ENCODE measurements around the gene ABHD2.

ABHD2 gene

GRCh38 chr15:89087161-89087829 is 961 bp upstream of the ABHD2 start:
- H4K91ac ChIP-seq (ENCODE audit: low read depth, low read length) = peak overlapping the region; percentile 63
- peak overlapping the region; percentile 42 for H2AFZ ChIP-seq (ENCODE audit: insufficient read depth, low read length, poor library complexity)
- H2BK120ac ChIP-seq (ENCODE audit: insufficient read depth, low read length, poor library complexity) = peak overlapping the region; percentile 61
- H2AK5ac ChIP-seq (ENCODE audit: low read length) = peak overlapping the region; percentile 14
- peaks cover 10 to 11% of the 10 kb centered on the region in 2 experiments for H3K4me1 ChIP-seq (ENCODE audit: control insufficient read depth in 1 of 2, insufficient read depth in 2 of 2, low read length in 2 of 2)
- H3K14ac ChIP-seq (ENCODE audit: low read length) = peak overlapping the region; percentile 36
- H3K18ac ChIP-seq (ENCODE audit: low read length) = peak overlapping the region; percentile 23
- peaks cover 5% of the 10 kb centered on the region for H3K79me2 ChIP-seq (ENCODE audit: control insufficient read depth, insufficient read depth, low read length, poor library complexity)
- H3K4ac ChIP-seq (ENCODE audit: low read depth, low read length) = no peak overlapping the region
- peaks cover 9% of the 10 kb centered on the region for H3K79me1 ChIP-seq (ENCODE audit: low read length)
- H3K27ac ChIP-seq (ENCODE audit: low read depth, low read length) = peak overlapping the region; percentile 91
- peak overlapping the region; percentile 66 for H3K4me2 ChIP-seq (ENCODE audit: low read length)
- no peaks in the 10 kb centered on the region for H3K9me3 ChIP-seq (ENCODE audit: insufficient read depth, low read depth, low read length)
- no peak overlapping the region for H3K23ac ChIP-seq (ENCODE audit: low read length)
- H3K27me3 ChIP-seq (ENCODE audit: insufficient read depth, low read length) = no peaks in the 10 kb centered on the region
- no peak overlapping the region for H3K9ac ChIP-seq (ENCODE audit: low read length)
- H3K36me3 ChIP-seq (ENCODE audit: control insufficient read depth in 1 of 2, insufficient read depth in 2 of 2, low read length in 2 of 2) = no peaks in the 10 kb centered on the region
- peak overlapping the region; percentile 30 for H3K4me3 ChIP-seq (ENCODE audit: low read depth, low read length)
- no CpG with 5 or more reads among the region's 13 CpGs for WGBS (ENCODE audit: extremely low coverage, insufficient coverage, insufficient read length)
- peak overlapping the region; percentile 74 for H2BK5ac ChIP-seq (ENCODE audit: low read depth, low read length, poor library complexity)
- peak in 1 of 2 donors; percentile 16 for DNase-seq
- peak overlapping the region; percentile 23 for H2BK12ac ChIP-seq (ENCODE audit: low read length)
- peak overlapping the region; percentile 59 for H4K12ac ChIP-seq (ENCODE audit: low read depth, low read length)
- peak overlapping the region; percentile 82 for H4K8ac ChIP-seq (ENCODE audit: low read depth, low read length)

GRCh38 chr15:89088605-89089315 is 504 bp downstream of the ABHD2 start:
- H3K27me3 ChIP-seq (ENCODE audit: insufficient read depth, low read length) = no peaks in the 10 kb centered on the region
- WGBS (ENCODE audit: extremely low coverage, insufficient coverage, insufficient read length) = no CpG with 5 or more reads among the region's 44 CpGs
- H2AK5ac ChIP-seq (ENCODE audit: low read length) = peak overlapping the region; percentile 20
- no peak overlapping the region for H3K23ac ChIP-seq (ENCODE audit: low read length)
- peaks cover 10 to 11% of the 10 kb centered on the region in 2 experiments for H3K4me1 ChIP-seq (ENCODE audit: control insufficient read depth in 1 of 2, insufficient read depth in 2 of 2, low read length in 2 of 2)
- H3K4me2 ChIP-seq (ENCODE audit: low read length) = peak overlapping the region; percentile 78
- peak overlapping the region; percentile 37 for H4K91ac ChIP-seq (ENCODE audit: low read depth, low read length)
- H2AFZ ChIP-seq (ENCODE audit: insufficient read depth, low read length, poor library complexity) = peak overlapping the region; percentile 66
- H2BK5ac ChIP-seq (ENCODE audit: low read depth, low read length, poor library complexity) = peak overlapping the region; percentile 62
- no peaks in the 10 kb centered on the region for H3K9me3 ChIP-seq (ENCODE audit: insufficient read depth, low read depth, low read length)
- no peak overlapping the region for H3K27ac ChIP-seq (ENCODE audit: low read depth, low read length)
- peak overlapping the region; percentile 75 for H3K9ac ChIP-seq (ENCODE audit: low read length)
- H3K4ac ChIP-seq (ENCODE audit: low read depth, low read length) = peak overlapping the region; percentile 31
- H3K36me3 ChIP-seq (ENCODE audit: control insufficient read depth in 1 of 2, insufficient read depth in 2 of 2, low read length in 2 of 2) = no peaks in the 10 kb centered on the region
- peak overlapping the region; percentile 78 for H3K14ac ChIP-seq (ENCODE audit: low read length)
- peak overlapping the region; percentile 61 for H2BK120ac ChIP-seq (ENCODE audit: insufficient read depth, low read length, poor library complexity)
- peaks cover 5% of the 10 kb centered on the region for H3K79me2 ChIP-seq (ENCODE audit: control insufficient read depth, insufficient read depth, low read length, poor library complexity)
- H3K4me3 ChIP-seq (ENCODE audit: low read depth, low read length) = peak overlapping the region; percentile 83
- H4K8ac ChIP-seq (ENCODE audit: low read depth, low read length) = peak overlapping the region; percentile 78
- no peak overlapping the region for H2BK12ac ChIP-seq (ENCODE audit: low read length)
- H4K12ac ChIP-seq (ENCODE audit: low read depth, low read length) = peak overlapping the region; percentile 75
- peak in 1 of 2 donors; percentile 38 for DNase-seq
- peaks cover 9% of the 10 kb centered on the region for H3K79me1 ChIP-seq (ENCODE audit: low read length)
- peak overlapping the region; percentile 62 for H3K18ac ChIP-seq (ENCODE audit: low read length)

GRCh38 chr15:89089316-89090230 is 1.3 kb downstream of the ABHD2 start:
- H3K14ac ChIP-seq (ENCODE audit: low read length) = no peak overlapping the region
- no peaks in the 10 kb centered on the region for H3K27me3 ChIP-seq (ENCODE audit: insufficient read depth, low read length)
- H3K4me1 ChIP-seq (ENCODE audit: control insufficient read depth in 1 of 2, insufficient read depth in 2 of 2, low read length in 2 of 2) = peaks cover 10 to 11% of the 10 kb centered on the region in 2 experiments
- peak overlapping the region; percentile 18 for H3K4ac ChIP-seq (ENCODE audit: low read depth, low read length)
- no peak overlapping the region for H4K12ac ChIP-seq (ENCODE audit: low read depth, low read length)
- peak overlapping the region; percentile 78 for H3K4me2 ChIP-seq (ENCODE audit: low read length)
- H2BK120ac ChIP-seq (ENCODE audit: insufficient read depth, low read length, poor library complexity) = no peak overlapping the region
- no peaks in the 10 kb centered on the region for H3K36me3 ChIP-seq (ENCODE audit: control insufficient read depth in 1 of 2, insufficient read depth in 2 of 2, low read length in 2 of 2)
- H2BK5ac ChIP-seq (ENCODE audit: low read depth, low read length, poor library complexity) = no peak overlapping the region
- no peak for DNase-seq
- no peak overlapping the region for H2AK5ac ChIP-seq (ENCODE audit: low read length)
- no peak overlapping the region for H3K4me3 ChIP-seq (ENCODE audit: low read depth, low read length)
- no peak overlapping the region for H3K18ac ChIP-seq (ENCODE audit: low read length)
- no peak overlapping the region for H4K8ac ChIP-seq (ENCODE audit: low read depth, low read length)
- whole genome bisulfite sequencing (ENCODE audit: extremely low coverage, insufficient coverage, insufficient read length) = no CpG with 5 or more reads among the region's 5 CpGs
- H3K79me2 ChIP-seq (ENCODE audit: control insufficient read depth, insufficient read depth, low read length, poor library complexity) = peaks cover 5% of the 10 kb centered on the region
- no peak overlapping the region for H3K23ac ChIP-seq (ENCODE audit: low read length)
- peaks cover 9% of the 10 kb centered on the region for H3K79me1 ChIP-seq (ENCODE audit: low read length)
- H3K27ac ChIP-seq (ENCODE audit: low read depth, low read length) = no peak overlapping the region
- H4K91ac ChIP-seq (ENCODE audit: low read depth, low read length) = no peak overlapping the region
- H3K9ac ChIP-seq (ENCODE audit: low read length) = no peak overlapping the region
- H2BK12ac ChIP-seq (ENCODE audit: low read length) = no peak overlapping the region
- H2AFZ ChIP-seq (ENCODE audit: insufficient read depth, low read length, poor library complexity) = no peak overlapping the region
- no peaks in the 10 kb centered on the region for H3K9me3 ChIP-seq (ENCODE audit: insufficient read depth, low read depth, low read length)
